KG1 (cell line): ENCODE data around the gene ESAM.
"Not testable (repeated sequence)": the region's sequence is repeated elsewhere in the genome, so short reads cannot be mapped to it uniquely, and the experiment has no call there.

Source experiments
- DNase-seq: peaks from one replicate; lab custom pipeline; 2025; lab: John Stamatoyannopoulos, UW

ESAM gene

DNA sequence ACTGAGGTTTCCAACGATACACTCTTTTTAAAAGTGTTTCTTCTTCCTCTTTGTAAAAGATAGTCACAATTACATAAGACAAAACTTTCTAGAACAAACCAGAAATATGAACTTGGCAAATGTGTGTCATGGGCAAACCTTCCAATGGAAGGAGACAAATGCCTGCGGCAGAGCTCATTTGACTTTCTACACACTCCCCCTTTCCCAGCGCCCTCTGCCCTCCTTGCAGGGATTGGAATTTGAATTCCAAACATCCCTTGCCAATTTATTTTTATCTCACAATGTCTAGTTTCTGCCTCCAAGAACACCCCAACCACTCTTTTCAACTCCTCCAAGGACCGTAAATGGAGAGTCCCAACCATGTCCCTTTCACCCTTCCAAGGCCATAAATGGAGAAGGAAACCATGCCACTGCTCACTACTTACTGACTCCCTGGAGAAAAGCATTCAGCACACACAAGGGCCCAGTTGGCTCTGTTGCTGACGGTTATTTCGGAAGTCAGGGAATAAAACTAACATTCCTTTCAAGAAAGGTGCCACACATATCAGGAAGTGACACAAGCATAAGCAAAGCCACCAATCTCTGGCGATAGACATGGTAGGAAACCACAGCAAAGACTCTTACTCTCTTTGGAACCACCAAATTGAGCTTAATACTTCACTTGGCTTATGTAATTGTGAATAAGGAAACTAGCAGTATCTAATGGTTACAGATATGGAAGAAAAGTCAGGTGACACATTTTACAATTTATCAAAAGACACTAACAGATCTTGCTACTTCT, 15.0 kb upstream of the ESAM start:
- no peak for DNase-seq

DNA sequence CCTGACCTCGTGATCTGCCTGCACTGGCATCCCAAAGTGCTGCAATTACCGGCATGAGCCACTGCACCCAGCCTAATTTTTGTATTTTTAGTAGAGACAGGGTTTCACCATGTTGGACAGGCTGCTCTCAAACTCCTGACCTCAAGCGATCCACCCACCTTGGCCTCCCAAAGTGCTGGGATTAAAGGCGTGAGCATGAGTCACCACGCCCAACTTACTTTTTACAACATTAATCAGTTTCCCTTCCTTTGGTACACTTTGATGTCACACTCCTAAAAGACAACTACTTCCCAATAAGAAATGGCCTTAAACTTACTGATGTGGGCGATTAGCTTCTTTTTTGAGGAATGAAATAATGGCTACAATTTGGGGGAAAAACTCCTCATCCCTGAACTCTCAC, 8.9 kb upstream of the ESAM start:
- DNase-seq = not testable (repeated sequence)

DNA sequence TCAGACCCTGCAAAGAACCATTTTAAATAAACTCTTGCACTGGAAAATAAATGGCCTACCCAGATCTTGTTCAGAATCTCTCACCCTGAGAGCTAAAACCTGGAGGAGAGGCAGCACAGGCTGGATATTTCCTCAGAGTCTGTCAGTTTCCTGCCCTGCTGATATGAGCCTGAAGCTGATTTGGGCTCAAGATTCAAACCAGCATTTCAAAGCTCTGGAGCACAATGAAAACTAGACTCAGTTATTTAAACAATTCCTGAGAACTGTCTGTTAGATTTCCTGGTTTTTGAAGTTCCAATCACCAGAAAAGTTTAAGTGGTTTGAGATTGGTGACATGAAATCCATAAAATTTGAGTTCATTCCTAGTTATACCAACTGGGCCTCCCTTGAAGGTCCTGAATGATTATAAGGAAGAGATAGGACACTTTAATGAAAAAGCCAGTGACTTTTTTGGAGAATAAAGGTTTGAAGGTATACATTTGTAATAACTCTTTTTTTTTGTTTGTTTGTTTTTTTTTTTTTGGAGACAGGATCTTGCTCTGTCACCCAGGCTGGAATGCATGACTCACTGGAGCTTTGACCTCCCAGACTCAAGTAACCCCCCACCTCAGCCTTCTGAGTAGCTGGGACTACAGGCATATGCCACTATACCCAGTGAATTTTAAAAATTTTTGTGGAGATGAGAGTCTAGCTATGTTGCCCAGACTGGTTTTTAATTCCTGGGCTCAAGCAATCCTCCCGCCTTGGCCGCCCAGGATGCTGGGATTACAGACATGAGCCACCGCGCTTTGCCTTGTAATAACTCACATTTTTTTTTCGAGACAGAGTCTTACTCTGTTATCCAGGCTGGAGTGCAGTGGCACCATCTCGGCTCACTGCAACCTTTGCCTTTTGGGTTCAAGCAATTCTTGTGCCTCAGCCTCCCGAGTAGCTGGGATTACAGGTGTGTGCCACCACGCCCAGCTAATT, 8.0 kb upstream of the ESAM start:
- no peak for DNase-seq

DNA sequence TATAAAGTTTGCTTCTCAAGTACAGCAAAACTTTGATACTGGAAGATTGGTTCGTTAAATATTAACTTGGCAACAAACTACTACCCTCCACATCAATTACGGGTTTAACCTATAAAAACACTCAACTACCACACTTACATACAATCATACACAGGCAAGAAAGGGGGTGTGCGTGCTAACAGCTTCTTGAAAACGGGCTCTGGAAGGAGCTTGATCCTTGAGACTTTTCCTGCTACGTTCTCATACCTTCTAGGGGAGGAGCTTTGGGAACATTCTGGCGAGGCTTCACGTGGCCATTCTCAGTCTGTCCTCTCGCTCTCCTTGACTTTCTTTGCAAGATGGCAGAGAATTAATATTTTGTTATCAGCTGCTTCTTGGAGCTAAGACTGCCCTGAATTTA, 6.8 kb upstream of the ESAM start:
- no peak for DNase-seq

DNA sequence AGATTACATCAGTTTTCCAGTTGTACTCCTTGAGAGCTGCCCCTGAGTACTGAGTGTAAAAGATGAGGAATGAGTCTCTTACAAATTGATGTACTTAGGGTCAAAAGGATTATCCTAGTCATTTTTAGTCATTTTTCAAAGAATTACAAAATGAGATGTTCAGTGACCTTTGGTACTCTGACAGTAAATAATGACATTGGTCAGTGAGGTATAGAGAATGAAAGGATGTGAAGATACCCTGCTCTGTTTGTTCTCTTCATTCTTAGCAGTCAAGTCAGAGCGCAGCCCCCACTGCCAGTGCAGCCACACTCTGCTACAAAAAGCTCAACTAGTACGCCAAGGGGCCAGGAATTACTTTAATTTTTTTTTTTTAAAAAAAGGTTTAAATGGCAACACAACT, 4.1 kb upstream of the ESAM start:
- DNase-seq = no peak

DNA sequence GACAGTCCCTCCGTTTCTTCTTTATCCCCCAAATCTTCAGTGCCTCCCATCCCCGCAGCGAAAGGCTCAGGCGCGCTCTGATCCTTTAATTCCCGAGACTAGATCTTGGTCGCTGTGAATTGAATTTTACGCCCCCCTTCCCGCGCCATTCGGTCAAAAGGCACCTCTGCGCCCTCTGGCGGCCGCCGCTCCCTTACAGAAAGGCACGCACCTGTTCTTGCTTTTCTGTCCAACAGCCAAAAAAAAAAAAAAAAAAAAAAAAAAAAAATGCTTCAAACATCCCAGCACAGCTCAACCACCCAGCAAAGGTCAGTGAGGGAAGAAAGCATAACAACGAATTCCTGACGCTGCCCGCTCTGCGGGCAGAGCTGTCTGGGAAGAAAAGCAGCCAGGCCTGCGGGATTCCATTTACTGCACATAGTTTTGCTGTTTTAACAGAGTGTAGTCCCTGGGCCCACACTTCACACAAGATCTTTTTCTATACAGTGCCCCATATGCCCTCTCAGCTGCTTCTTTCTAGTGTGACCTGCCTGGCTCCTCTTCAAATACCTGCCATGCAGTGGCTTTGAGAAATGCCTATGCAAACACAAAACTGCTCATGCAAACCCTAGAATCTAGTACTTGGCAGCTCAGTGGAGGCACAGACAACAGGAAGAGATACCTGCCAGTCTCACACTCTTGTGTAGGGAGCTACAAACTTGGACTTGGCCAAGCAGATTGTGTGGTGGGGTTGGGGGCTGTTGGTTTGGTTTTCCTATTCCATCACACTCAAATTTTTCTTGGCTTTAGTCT, 1.3 kb upstream of the ESAM start:
- DNase-seq = peak; percentile 56

DNA sequence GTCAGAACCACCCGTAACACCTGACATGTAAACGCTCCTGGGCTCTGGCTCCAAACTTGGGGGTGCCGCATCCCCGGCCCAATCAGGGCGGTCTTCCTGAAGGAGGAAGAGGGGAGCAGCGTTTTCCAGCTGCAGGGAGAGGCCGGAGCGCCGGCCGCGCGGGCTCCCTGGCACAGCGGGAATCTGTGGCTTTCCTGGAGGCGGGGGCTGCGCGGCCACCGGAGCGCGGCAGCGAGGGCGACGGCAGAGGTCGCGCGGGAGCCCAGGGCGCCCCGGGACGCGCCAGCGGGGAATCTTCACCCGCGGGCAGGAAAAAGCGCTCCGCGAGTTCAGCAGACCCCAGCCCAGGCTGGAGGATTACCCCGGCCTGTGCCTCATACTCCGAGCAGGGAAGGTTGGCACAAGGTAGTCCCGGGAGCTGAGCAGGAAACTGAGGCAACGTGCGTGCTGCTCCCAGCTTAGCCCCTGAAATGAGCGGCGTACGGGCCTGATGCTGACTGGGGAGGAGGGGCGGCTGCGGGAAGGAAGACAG, 600 bp upstream of the ESAM start:
- no peak for DNase-seq

DNA sequence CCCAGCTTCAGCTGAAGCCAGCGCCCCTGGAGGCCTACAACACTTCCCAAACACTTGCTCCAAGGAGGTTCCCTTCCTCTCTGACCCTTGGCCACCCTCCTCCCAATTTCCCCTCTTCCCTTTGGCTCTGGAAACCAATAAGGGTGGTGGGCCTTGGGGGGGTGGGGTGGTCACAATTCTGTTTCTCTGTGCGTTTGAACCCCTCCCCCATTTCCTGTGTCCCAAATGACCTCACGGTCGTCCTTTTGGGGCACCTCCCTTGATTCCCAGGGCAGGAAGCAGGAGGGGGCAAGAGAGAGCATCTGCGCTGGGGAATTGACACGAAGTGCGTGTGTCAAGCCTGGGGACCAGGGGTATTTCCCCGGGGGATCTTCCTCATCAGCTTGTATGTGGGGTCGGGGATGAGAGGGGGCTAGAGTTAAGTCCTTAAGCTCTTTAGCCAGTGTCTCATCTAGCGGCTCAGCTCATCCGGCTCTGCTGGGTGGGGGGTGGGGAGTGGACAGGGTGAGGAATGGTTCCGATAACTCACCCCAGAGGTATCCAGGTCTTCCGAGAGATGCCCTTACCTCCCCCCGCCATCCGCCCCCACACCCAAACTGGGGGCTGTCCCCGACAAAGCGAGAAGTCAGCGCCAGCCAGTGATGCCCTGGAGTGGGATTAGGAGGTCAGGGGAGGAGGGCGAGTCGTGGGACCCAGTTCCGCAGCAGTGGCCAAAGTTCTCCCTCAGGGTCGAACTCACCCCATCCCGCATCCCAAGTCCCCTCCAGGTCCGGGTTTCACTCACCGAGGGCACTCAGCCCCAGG, 587 bp downstream of the ESAM start:
- no peak for DNase-seq

DNA sequence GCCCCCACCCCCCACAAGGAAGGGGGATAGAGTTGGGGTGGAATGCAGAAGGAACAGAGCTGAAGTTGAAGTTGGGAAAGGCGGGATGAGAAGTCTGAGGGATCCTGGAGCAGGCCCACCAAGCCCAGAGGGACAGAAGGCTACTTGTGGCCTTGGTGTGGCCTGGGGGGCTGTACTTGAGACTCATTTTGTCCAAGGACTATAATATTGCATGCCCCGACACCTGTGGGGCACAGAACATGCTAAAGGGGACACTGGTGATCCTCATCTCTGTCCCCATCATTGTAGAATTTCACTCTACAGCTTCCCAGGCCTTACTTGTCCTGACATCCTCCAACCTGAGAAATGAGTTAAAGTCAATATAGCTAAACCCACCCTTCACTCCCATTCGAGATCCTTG, 1.3 kb downstream of the ESAM start:
- DNase-seq = no peak

DNA sequence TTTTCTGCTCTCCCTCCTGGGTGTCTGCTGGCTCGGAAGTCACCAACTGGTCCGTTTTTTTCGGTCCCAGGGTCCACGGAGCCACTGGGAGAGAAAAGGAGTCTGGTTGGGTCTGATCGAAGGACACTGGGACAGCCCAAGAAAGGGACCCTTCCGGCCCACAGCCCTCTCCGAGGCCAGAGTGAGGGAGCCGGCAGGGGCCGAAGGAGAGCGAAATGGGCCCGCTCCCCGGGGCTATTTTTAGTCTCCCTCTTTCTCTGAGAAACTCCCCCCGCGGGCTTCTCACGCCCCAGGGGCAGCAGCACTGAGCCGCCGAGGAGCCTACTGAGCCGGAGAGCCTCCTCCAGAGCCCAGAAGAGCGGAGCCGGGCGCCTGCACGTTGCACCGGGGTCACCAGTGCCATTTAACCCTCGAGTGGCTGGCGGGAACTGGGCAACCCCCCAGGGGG, 1.9 kb downstream of the ESAM start:
- DNase-seq = no peak

DNA sequence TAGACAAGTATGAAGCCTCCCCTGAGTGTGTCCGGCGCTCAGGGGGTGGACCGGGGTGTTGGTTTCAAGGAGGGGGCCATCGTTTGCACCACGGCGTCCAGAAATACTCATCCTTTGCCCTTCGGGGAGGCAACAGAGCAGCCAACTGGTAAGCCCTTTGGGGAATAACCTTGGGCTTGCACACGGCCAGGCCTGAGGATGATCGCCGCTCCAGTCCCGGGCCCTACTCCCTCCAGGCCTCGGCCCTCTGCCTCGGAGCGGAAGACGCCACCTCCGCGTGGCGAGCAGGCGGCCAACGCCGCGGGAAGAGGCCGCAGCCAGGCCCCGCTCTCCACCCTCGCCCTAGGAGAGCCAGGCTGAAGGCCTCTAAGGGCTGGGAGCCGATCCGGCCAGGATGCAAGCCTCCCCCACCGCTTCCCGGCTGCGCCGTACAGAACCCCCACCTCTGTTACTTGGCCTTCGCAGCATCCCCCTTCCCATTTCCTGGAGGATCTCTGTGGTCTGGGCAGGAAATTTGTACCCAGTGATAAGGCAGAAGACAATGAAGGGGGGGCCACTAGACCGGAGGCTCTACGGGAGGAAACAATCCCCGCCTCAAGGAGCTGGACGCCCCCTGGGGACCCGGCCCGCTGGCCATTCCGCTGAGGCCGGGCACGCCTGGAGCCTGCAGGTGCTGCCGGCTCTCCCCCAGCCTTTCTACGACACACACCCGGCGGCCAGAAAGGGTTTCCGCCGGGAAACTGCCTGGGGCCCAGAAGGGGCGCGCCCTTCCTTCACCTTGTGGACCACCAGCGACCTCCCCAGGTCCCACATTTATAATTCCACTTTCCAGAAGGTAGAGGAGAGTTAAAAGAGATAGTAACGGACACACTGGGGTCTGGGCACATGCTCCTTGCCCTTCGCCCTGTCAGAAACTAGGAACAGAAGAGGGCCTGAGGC, 2.6 kb downstream of the ESAM start:
- no peak for DNase-seq

DNA sequence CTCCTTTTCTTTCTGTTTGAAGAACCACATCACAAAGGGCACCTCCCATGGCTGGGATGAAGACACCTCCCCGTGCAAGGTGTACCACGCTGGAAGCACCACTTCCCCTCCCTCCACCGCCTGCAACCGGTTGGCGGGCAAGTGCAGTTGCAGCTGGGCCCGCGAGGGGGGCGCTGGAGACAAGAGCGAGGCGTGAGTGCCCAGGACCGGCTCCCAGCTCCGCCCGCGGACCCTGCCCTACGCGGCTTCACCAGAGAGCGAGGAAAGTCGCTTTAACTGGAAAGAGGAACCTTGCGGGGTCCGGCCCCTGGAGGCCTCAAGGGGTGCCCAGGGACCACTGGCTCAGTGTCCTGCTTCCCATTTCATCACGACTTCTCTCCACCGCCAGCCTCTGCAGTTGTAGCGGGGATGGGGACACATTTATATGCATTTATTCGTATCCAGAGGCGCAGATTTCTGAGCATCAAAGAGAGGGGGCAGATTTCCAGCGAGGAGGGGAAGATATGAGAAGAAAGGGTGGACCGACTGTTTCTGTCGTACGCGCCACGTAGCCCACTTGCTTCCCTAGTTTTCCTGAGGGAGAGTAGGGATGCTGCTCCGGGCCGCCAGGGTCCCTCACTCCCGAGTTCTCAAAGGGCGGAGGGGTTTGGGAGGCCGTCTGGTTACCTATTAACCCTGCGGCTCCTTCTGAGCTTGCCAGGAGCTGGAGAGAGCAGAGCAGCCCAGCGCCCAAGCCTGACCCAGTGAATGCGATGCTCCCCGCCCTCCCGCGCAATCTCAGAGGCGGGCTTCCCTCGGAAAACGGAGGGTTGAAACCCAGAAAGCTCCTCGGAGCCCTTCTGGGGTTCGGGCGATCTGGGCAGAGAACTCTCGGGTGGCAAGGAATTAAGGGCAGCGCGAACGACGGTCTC, 3.5 kb downstream of the ESAM start:
- DNase-seq = no peak

DNA sequence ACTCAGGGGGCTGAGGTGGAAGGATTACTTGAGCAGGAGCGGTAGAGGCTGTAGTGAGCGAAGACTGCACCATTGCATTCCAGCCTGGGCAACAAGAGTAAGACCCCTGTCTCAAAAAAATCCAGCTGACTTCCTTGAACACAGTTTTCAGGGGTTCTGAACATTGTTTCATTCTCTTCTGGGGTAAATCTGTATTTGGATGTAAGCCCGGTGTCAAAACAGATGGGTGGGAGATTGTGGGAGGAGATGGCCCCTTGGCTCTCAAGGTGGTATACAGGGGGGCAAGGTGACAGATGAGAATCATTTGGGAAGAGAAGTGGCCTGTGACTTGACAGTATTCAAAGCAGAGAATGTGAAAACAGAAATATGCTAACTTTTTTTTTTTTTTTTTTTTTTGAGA, 4.8 kb downstream of the ESAM start:
- no peak for DNase-seq

DNA sequence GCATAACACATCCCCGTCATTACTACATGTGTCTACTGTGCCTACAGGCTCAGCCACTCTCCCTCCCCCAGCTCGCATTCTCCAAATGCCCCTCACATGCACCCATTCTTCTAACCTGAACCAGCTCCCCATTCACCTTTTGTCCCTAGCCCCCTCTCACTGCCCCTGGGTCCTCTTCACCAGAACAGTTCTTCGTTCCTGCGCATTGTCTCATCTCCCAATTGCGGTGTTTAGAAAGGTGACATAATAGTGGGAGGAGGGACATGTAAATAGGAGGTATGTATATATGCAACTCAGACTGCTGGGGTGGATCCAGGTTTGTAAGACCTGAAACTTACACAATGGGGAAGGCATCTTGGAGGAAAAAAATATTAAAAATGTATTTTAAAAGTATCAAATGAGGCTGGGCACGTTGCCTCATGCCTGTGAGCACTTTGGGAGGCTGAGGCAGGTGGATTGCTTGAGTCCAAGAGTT, 5.3 kb downstream of the ESAM start:
- DNase-seq = no peak

DNA sequence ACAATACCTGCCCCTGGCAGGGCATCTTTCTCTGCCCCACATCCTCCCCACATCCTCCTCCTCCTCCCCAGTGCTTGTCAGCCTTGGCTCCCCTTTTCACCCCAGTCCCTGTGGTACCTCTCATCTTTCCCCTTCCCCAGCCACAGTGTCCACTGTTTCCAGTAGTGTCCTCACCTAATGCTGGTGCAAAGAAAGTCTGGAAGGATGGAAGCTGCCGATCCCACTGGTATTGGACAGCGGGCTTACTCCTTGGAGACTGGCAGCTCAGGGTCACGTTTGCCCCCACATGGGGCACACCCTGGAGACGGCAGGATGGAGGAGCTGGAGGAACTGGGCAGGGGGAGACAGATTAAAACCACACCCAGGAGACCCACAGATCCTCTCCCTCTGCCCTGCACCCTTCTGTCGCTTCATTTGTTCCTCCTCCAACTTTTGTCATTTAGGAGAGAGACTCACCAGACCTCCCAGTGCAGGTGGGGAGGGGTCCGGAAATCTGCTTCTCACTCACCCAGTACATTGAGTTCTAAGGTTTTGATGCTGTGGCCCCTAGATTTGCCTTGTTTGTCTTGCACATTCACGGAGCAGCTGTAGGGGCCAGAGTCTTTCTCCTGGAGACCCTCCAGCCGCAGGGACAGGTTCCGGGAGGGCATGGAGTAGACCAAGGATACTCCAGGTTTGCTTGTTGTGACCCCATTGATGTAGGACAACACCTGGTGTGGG, 5.9 kb downstream of the ESAM start:
- no peak for DNase-seq

DNA sequence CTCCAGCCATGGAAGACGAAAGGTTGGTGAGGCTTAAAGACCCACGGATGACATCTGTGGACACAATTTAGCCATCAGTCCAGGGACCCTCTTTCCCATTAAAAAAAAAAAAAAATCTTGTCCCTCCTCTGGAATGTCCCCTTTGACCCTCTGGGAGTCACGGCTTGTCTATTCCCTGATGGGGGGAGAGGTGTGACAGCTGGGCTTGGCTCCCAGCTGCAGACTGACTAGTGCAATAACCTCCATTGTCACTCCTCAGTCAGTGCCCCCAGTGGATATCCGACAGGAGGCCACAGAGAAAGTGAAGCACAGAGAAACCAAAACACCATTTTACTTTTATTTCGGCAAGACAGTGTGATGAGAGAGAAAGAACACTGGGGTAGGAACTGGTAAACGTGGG, 7.4 kb downstream of the ESAM start:
- DNase-seq = no peak

DNA sequence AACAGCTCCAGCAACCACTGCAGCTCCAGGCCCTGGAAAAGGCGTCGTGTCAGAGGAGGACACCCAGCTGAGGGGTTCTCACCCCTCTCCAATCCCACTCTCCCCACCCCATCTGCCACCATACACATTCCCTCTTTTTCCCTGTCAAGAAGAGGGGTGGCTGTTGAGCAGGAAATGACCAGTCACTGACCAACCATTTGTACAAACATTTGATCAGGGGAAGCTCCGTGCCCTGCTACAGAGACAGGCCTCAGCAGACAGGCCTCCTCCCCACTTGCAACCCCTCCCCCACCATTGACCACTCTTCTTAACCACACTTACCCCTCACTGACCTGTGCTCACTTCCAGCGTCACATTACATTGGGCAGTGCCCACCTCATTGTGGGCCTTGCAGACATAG, 7.8 kb downstream of the ESAM start:
- DNase-seq = no peak

DNA sequence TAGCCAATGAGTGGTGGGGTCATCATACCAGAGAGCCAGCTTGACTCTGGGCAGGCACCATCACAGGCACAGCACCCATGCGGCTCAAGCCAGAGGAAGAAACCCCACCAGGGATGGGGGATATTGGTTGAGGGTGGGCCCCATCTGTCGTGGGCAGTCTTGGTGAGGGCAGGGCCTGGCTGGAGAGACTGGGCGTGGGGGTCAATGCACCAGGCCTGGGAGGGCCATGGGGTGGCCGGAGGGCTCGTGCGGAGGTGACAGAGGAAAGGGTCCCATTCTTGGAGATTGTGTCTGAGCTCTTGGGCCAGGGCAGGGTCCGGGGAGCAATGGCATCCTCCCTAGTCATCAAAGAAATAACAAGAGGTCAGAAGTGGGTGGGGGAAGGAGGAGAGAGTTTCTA, 8.5 kb downstream of the ESAM start:
- DNase-seq = no peak
